AG09309 (cell line): ENCODE measurements around the gene GNAQ.

Experiments used
- DNase-seq: peaks from one replicate; pipeline ENCODE4 v3.0.0-alpha.2; 2010; ENCODE audit warnings: low read depth
- H3K4me3 ChIP-seq: 2 replicates; pipeline ENCODE4 v1.5.1; 2011; ENCODE audit warnings: mild to moderate bottlenecking, low read depth, low read length, moderate library complexity; ENCODE audit not compliant: control insufficient read depth
- CTCF ChIP-seq: IDR thresholded peaks from 2 replicates; pipeline ENCODE4 v1.5.1; 2011; ENCODE audit warnings: mild to moderate bottlenecking, low read depth, low read length, inconsistent platforms; ENCODE audit not compliant: insufficient read depth, control insufficient read depth; ENCODE audit errors: missing control alignments

GNAQ gene

DNA sequence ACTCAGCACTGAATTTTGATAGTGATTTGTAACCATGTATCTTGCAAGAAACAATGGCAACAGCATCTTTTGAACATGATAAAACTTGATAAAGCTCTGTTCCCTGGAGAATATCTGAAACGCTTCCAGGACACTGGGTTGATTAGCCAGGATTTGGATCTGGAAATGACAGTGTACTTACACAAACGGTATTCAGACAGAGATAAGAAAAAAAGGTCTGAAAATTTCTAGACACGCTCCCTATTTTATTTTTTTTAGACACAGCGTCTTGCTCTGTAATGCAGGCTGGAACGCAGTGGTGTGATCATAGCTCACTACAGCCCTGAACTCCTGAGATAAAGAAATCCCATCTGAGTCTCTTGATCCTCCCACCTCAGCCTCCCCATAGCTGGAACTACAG lies 109.0 kb downstream of the GNAQ start:
- no peak for DNase-seq
- no peak for TF ChIP-seq CTCF
- H3K4me3 ChIP-seq: no peak overlapping the region

DNA sequence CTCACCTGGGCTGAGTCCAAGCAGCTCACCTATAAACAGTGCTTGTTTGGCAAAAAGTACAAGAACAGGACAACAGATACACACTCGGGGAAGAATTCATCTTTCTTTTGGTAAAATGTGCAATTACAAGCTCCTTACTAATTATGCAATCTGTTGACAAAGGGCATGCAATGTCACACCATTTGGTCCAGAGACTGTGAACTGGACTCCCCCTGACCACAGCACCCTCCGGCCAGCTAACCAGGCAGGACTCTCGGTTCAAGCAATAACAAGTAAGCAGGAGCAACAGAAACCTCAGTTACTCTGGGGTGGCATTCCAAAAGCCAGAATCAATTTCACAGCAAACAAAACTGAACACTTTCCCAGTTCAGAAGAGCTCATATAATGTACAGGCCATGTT lies 113.8 kb downstream of the GNAQ start:
- no peak overlapping the region for H3K4me3 ChIP-seq
- no peak for DNase-seq
- TF ChIP-seq CTCF: no peak

GRCh38 chr9:77916820-77917219 lies 114.8 kb downstream of the GNAQ start:
- TF ChIP-seq CTCF: no peak
- no peak overlapping the region for H3K4me3 ChIP-seq
- no peak for DNase-seq

DNA sequence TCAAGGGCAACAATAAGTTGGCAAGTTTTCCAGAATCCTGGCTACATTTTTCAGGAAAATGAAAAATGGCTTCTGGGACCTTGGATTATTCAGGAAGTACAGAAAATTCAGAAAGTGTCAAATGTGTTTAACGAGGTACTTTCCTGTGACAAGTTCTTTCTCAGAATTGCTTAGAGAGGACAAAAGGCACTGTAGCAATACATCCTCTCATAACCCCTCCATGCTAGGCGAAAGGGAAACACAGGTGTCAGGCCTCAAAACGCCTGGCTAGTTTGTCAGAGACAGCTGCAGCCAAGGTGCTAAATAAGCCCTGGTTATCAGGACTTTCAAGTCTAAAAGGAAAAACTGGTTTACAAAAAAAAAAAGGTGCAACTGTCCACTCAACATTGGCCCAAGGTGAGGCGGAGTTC lies 115.2 kb downstream of the GNAQ start:
- TF ChIP-seq CTCF: no peak

GRCh38 chr9:77915744-77916143 lies 115.9 kb downstream of the GNAQ start:
- H3K4me3 ChIP-seq: no peak overlapping the region
- TF ChIP-seq CTCF: no peak
- DNase-seq: no peak

More for the DNA sequence above, 115.2 kb downstream of the GNAQ start:
- H3K4me3 ChIP-seq: no peak overlapping the region
- DNase-seq: no peak

- TF ChIP-seq CTCF: no peak
- DNase-seq: no peak
- H3K4me3 ChIP-seq: no peak overlapping the region
These were observed 118.5 kb downstream of the GNAQ start for GRCh38 chr9:77912895-77913693.

DNA sequence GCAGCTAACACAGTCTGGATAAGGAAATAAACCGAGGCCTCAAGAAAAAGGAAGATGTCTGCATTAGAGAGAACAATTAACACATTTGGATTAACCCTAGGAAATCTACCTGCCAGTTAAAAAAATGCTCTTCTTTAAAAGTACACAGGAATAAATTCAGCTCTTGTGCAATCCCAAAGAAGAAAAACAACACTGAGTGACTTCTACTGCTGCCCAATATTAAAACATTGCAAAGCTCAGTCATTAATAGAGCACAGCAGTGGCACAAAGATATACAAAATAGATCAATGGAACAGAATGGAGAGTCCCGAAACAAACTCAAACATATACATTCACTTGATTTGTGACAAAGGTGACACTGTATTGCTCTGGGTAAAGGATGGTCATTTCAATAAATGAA lies 119.7 kb downstream of the GNAQ start:
- no peak for DNase-seq
- TF ChIP-seq CTCF: no peak
- no peak overlapping the region for H3K4me3 ChIP-seq
